Natural killer cell (primary cell): ENCODE measurements around the gene GTF2IRD1. TPM values are rescaled to one million over a fixed set of nuclear protein-coding genes. Genes with fewer than 3 reads are reported as not detected.

Experiments used
- ATAC-seq, 3 donors: fragments of 150-1000 bp in 2 of 3; fragments of 200-7000 bp in 1 of 3; cut with Tn5 transposase; 1 replicate in 1 of 3; 2 replicates in 2 of 3; pipeline ENCODE4 v1.10.0; 2021; ENCODE audit warnings: mild to moderate bottlenecking in 2 of 3, moderate library complexity in 2 of 3
- DNase-seq, 2 donors: peaks; one replicate each; pipeline versions ENCODE4 v3.0.0 to v3.0.0-alpha.2; 2013 to 2021; ENCODE audit warnings: mixed read lengths in 1 of 2
- H3K27ac ChIP-seq: one replicate; pipeline ENCODE4 v1.5.1; 2013; ENCODE audit warnings: mild to moderate bottlenecking, low read length
- H3K27me3 ChIP-seq: one replicate; pipeline ENCODE4 v1.6.1; 2013; ENCODE audit warnings: low read length; ENCODE audit not compliant: control insufficient read depth, insufficient read depth
- H3K36me3 ChIP-seq: one replicate; pipeline ENCODE4 v1.6.1; 2013; ENCODE audit warnings: low read length; ENCODE audit not compliant: control insufficient read depth, insufficient read depth
- H3K4me1 ChIP-seq: one replicate; pipeline ENCODE4 v1.6.1; 2013; ENCODE audit warnings: low read length; ENCODE audit not compliant: control insufficient read depth, insufficient read depth
- H3K4me3 ChIP-seq: one replicate; pipeline ENCODE4 v1.5.1; 2013; ENCODE audit warnings: low read length
- H3K9me3 ChIP-seq: one replicate; pipeline ENCODE4 v1.6.1; 2013; ENCODE audit warnings: low read length; ENCODE audit not compliant: control insufficient read depth, insufficient read depth
- H3K27ac Mint-ChIP-seq, 2 donors: one replicate each; pipeline ENCODE4 v1.8.0; 2022; ENCODE audit warnings: mild to moderate bottlenecking in 2 of 2, mixed read lengths in 2 of 2, moderate library complexity in 1 of 2
- H3K27me3 Mint-ChIP-seq, 2 donors: one replicate each; pipeline ENCODE4 v1.8.0; 2022; ENCODE audit warnings: low read depth in 2 of 2, mixed read lengths in 2 of 2
- H3K36me3 Mint-ChIP-seq: one replicate; pipeline ENCODE4 v1.8.0; 2022; ENCODE audit warnings: mixed read lengths
- H3K4me1 Mint-ChIP-seq, 2 donors: one replicate each; pipeline ENCODE4 v1.8.0; 2022; ENCODE audit warnings: mixed read lengths in 2 of 2
- H3K4me3 Mint-ChIP-seq: one replicate; pipeline ENCODE4 v1.8.0; 2022; ENCODE audit warnings: mild to moderate bottlenecking, moderate library complexity, mixed read lengths
- H3K9me3 Mint-ChIP-seq, 2 donors: one replicate each; pipeline ENCODE4 v1.8.0; 2022; ENCODE audit warnings: mixed read lengths in 2 of 2
- WGBS: methylation state at CpG from one replicate; pipeline ENCODE4 v1.1.7; 2013; ENCODE audit warnings: missing lambda C conversion rate; ENCODE audit not compliant: insufficient coverage; 5-methylcytosine and 5-hydroxymethylcytosine counted together
- intact Hi-C: fragments of 100-400 bp; cut with micrococcal nuclease; formaldehyde crosslinking; loops from one replicate; pipeline ENCODE4 v1.14.2; 2022
- total RNA-seq, 4 donors: library from RNA; stranded (reverse); fragments of 120-200 nt in 1 of 4; gene quantifications; one replicate each; pipeline versions ENCODE4 v1.2.3 to v1.2.4, GENCODE V29; 2013 to 2022
- TF ChIP-seq, protein P1 (sequence below): fragments of 200-600 bp; IDR thresholded peaks from one replicate; pipeline ENCODE4 v1.8.0; 2022; ENCODE audit warnings: antibody characterized with exemption

The GTF2IRD1 gene
- total RNA-seq, 3 donors from 2014 or later (not counting 1 experiment from before 2014, with no cell fraction given): not detected

DNA sequence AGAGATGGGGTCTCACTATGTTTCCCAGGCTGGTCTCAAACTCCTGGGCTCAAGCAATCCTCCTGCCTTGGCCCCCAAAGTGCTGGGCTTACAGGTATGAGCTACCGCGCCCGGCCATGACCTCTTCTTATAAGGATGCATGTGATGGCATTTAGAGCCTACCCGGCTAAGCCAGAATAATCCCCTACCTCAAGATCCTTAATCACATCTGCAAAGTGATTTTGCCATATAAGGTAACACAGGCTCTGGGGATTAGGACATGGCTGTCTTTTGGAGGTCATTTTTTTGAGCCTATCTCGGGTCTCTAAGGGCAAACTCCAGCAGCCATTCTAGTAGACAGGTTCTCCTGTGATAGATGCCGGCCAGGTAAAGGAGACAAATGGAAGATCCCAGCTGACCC is 39.6 kb downstream of the GTF2IRD1 start:
- H3K36me3 ChIP-seq: no peaks in the 10 kb centered on the region
- Mint-ChIP-seq H3K27ac (no peak overlapping the region), H3K4me1 (no peaks in the 10 kb centered on the region), H3K9me3 (peaks cover 0 to 5% of the 10 kb centered on the region in 2 donors), H3K36me3 (no peaks in the 10 kb centered on the region), H3K27me3 (peaks cover 0 to 5% of the 10 kb centered on the region in 2 donors), H3K4me3 (no peak overlapping the region)
- TF ChIP-seq, protein P1, sequence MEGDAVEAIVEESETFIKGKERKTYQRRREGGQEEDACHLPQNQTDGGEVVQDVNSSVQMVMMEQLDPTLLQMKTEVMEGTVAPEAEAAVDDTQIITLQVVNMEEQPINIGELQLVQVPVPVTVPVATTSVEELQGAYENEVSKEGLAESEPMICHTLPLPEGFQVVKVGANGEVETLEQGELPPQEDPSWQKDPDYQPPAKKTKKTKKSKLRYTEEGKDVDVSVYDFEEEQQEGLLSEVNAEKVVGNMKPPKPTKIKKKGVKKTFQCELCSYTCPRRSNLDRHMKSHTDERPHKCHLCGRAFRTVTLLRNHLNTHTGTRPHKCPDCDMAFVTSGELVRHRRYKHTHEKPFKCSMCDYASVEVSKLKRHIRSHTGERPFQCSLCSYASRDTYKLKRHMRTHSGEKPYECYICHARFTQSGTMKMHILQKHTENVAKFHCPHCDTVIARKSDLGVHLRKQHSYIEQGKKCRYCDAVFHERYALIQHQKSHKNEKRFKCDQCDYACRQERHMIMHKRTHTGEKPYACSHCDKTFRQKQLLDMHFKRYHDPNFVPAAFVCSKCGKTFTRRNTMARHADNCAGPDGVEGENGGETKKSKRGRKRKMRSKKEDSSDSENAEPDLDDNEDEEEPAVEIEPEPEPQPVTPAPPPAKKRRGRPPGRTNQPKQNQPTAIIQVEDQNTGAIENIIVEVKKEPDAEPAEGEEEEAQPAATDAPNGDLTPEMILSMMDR: no peak
- ATAC-seq (no peak), DNase-seq (no peak)
- H3K27ac ChIP-seq: no peak overlapping the region
- WGBS: 94% methylated on average over 6 of the region's 6 CpGs
- no peaks in the 10 kb centered on the region for H3K27me3 ChIP-seq
- no peaks in the 10 kb centered on the region for H3K9me3 ChIP-seq
- intact Hi-C loops: no loop called here
- no peaks in the 10 kb centered on the region for H3K4me1 ChIP-seq
- no peak overlapping the region for H3K4me3 ChIP-seq

DNA sequence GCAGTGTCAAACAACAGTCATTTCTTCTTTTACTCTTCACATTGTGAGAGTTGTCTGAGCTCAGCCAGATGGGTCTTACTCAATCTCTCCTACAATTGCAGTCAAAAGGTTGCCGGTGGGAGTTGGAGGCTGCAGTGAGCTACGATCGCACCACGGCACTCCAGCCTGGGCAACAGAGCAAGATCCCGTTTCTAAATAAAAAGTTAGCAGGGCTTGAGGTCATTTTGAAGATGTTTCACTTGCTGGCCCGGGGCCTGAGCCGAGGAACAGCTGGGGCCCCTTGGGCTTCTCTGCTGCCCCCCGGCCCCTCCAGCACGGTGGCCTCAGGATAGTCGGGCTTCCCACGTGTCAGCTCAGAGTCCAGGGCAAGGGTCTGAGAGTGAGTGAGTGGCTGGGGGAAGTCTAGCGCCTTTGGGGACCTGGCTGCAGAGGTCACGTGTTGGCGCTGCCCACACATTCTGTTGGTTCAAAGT is 40.4 kb downstream of the GTF2IRD1 start:
- H3K4me1 Mint-ChIP-seq: no peaks in the 10 kb centered on the region
- Histone ChIP-seq H3K4me1 (no peaks in the 10 kb centered on the region), H3K27me3 (no peaks in the 10 kb centered on the region), H3K4me3 (no peak overlapping the region), H3K27ac (no peak overlapping the region), H3K36me3 (no peaks in the 10 kb centered on the region), H3K9me3 (no peaks in the 10 kb centered on the region)
- peaks cover 0 to 5% of the 10 kb centered on the region in 2 donors for H3K9me3 Mint-ChIP-seq
- H3K27me3 Mint-ChIP-seq: peaks cover 0 to 5% of the 10 kb centered on the region in 2 donors
- no peak overlapping the region for H3K4me3 Mint-ChIP-seq
- intact Hi-C loops: no loop called here
- WGBS: 91% methylated on average over 14 of the region's 14 CpGs
- TF ChIP-seq, protein P1: no peak
- ATAC-seq: no peak
- no peaks in the 10 kb centered on the region for H3K36me3 Mint-ChIP-seq
- H3K27ac Mint-ChIP-seq: no peak overlapping the region
- DNase-seq: no peak

DNA sequence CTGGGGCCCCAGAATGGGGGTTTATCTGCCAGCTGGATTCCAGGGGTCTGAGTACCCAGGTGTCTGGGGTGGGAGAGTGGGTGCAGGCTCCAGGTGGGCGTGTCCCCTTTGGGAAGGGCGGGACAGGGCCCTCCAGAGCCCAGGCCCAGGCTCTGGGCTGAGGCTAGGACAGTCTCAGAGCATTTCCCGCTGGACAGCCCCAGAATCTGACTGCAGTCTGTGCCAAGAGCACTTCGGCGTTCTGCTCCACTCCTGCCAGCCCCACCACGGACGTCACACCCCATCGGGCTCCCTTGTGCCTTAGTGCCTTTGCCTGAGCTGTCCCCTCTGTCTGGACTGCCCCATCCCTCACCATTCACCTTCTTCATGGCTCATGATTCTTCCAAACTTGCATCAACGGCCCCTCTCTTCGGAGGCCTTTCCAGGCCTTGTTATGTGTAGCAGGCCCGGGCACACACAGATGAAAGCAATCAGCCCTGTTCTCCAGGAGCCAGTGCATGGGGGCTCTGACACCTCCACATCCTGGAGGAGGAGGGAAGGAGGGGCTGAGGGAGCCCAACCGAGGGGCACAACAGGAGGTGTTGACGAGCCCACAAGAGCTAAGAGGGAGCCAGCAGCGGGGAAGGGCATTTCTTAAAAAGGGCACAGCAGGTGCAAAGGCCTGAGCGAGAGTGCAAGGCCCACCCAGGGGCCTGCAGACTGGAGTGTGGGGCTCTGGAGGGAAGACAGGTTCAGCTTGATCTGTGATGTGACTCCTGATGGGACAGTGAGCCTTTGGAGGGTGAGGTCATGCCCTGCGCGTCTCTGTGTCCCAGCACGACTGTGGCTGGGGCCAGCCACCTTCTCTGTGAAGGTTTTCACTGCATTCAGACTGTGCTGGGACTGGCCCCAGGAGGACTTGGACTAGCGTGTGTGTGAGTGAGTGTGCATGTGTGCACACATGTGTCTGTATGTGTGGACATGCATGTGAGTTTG is 41.7 kb downstream of the GTF2IRD1 start:
- Histone ChIP-seq H3K9me3 (no peaks in the 10 kb centered on the region), H3K4me3 (no peak overlapping the region), H3K27me3 (no peaks in the 10 kb centered on the region), H3K36me3 (no peaks in the 10 kb centered on the region), H3K27ac (no peak overlapping the region), H3K4me1 (no peaks in the 10 kb centered on the region)
- no peak overlapping the region for H3K27ac Mint-ChIP-seq
- no peaks in the 10 kb centered on the region for H3K36me3 Mint-ChIP-seq
- H3K4me1 Mint-ChIP-seq: no peaks in the 10 kb centered on the region
- intact Hi-C loops: no loop called here
- ATAC-seq (no peak), DNase-seq (no peak)
- peaks cover 0 to 5% of the 10 kb centered on the region in 2 donors for H3K27me3 Mint-ChIP-seq
- TF ChIP-seq, protein P1: no peak
- H3K9me3 Mint-ChIP-seq: peaks cover 0 to 5% of the 10 kb centered on the region in 2 donors
- H3K4me3 Mint-ChIP-seq: no peak overlapping the region
- WGBS: 87% methylated on average over 19 of the region's 19 CpGs
